ENCODE measurements around the gene NCF2.
A peak's percentile ranks its signal among the peaks of the same experiment; 100 is the strongest.

NCF2 gene

GRCh38 chr1:183562701-183563100, 27.6 kb downstream of the NCF2 start:
- intact Hi-C loops (cut with DNase I), result no loop called here
- DNase-seq, result no peak

GRCh38 chr1:183559061-183559460, 31.2 kb downstream of the NCF2 start:
- DNase-seq, result no peak
- intact Hi-C loops (cut with DNase I), result no loop called here

GRCh38 chr1:183554577-183554976, 35.7 kb downstream of the NCF2 start:
- no peak for DNase-seq
- intact Hi-C loops (cut with DNase I), result loop anchor here (5.0 kb wide), 1 partner anchor 68 kb away; no protein-coding TSS in a partner anchor

DNA sequence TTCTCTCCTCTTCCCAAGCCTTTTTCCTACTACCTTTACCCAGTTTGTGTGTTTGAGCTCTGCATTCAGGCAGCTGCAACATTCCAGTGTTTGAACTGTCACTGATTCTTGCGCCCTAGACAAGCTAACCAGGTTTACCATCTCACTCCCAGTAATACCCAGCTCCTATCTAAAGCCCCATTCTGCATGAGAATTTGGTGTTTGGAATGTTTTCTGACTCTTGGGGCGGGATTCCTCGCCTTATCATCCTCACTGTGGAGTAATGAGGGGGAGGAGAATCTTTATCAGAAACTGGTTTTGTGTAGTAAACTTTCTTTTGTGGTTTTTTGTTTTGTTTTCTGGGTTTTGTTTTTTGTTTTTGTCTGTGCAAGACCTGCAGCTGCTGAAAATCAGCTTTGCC, 36.5 kb downstream of the NCF2 start:
- DNase-seq, result no peak
- intact Hi-C loops (cut with DNase I), result loop anchor here (5.0 kb wide), 1 partner anchor 69 kb away; no protein-coding TSS in a partner anchor

DNA sequence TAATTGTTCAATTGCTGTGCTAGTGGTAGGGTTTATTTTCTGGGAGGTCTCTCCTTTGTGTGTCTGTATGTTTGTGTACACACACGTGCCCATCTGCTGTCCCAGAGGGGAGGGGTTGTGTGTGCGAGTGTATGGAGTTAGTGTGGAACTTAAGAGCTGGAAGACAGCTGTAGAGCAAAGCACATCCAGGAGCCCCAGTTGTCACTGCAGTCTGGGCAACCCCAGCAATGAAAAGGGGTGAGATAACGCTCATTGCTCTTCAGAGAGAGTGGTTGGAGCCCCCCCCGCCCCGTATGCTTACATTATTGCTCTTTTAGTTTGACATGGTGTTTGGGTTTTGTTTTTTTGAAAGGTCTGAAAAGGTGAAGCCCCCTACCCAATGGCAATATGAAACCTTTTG, 36.9 kb downstream of the NCF2 start:
- DNase-seq, result no peak
- intact Hi-C loops (cut with DNase I), result loop anchor here (5.0 kb wide), 1 partner anchor 69 kb away; no protein-coding TSS in a partner anchor

DNA sequence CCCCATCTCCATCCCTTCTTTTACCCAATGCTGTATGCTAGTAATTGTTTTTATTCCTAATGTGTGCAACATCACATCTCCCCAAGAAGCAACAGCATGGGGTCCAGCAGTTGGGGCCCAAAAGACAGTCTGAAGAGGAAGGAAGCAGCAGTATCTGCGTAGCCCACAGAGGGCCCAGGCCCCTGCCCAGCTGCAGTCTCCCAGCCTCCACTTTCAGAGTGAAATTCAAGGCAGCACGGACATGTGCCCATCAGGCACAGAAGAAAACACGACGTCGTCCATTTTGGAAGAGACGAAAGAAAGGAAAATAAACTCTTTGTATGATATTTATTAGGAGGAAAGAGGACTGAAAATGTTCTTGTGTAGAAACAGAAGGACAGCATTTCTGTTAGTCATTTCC, 37.4 kb downstream of the NCF2 start:
- intact Hi-C loops (cut with DNase I), result loop anchor here (5.0 kb wide), 1 partner anchor 69 kb away; no protein-coding TSS in a partner anchor
- DNase-seq, result no peak

GRCh38 chr1:183552441-183552840, 37.8 kb downstream of the NCF2 start:
- intact Hi-C loops (cut with DNase I), result loop anchor here (5.0 kb wide), 1 partner anchor 70 kb away; no protein-coding TSS in a partner anchor

GRCh38 chr1:183551924-183552323, 38.3 kb downstream of the NCF2 start:
- intact Hi-C loops (cut with DNase I), result loop anchor here (5.0 kb wide), 1 partner anchor 70 kb away; no protein-coding TSS in a partner anchor

More at GRCh38 chr1:183552441-183552840, 37.8 kb downstream of the NCF2 start:
- no peak for DNase-seq

DNA sequence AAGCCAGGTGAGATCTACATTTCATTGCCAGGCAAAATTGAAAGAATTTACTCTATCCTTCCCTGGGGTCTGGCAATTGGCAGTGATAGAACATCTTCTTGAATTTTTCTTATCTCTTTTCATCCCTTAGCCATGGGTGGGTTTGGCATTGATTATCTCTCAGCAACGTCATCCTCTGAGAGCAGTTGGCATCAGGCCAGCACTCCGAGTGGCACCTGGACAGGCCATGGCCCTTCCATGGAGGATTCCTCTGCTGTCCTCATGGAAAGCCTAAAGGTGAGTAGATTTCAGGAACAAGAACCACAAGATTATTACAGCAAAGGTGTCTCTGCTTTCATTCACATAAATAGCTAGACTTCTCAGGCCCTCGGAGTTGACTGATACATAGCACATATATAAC, 39.3 kb downstream of the NCF2 start:
- DNase-seq, result no peak
- intact Hi-C loops (cut with DNase I), result loop anchor here (5.0 kb wide), 1 partner anchor 71 kb away; no protein-coding TSS in a partner anchor

More at GRCh38 chr1:183551924-183552323, 38.3 kb downstream of the NCF2 start:
- DNase-seq, result no peak

GRCh38 chr1:183548116-183548515, 42.1 kb downstream of the NCF2 start:
- no peak for DNase-seq
- intact Hi-C loops (cut with DNase I), result no loop called here

- intact Hi-C loops (cut with DNase I), result no loop called here
- DNase-seq, result no peak
These were observed 43.8 kb downstream of the NCF2 start for GRCh38 chr1:183546427-183546826.

- no peak for DNase-seq
- intact Hi-C loops (cut with DNase I), result no loop called here
These were observed 45.5 kb downstream of the NCF2 start for GRCh38 chr1:183544598-183545297.

DNA sequence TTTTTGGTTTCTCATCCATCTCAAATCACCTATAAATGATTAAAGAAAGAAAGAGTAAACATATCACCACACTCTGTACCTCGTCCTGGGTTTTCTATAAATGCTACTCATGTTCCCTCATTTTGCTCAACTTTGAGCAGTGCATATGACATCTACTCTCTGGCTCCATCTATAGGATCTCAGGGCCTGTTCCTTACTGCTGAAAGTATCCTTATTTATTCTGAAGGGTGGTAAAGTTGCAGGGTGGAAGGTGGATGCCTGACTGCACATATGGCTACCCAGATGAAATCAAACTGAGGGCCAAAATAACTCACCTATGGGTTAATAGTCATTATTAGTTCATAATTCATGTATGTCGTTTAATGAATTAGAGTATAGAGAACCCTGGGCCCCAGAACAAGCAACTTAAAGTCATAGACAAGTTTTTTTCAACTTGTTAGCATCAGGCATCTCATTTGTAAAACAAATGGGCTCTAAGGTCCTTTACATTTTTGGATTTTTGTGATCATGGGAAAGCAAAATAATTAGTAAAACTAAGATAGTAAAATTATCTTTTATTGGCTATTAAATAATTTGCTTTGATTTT, 46.5 kb downstream of the NCF2 start:
- no peak for DNase-seq
- intact Hi-C loops (cut with DNase I), result loop anchor here (2.0 kb wide), 1 partner anchor 73 kb away; no protein-coding TSS in a partner anchor

GRCh38 chr1:183537405-183537804, 52.9 kb downstream of the NCF2 start:
- no peak for DNase-seq
- intact Hi-C loops (cut with DNase I), result no loop called here

- intact Hi-C loops (cut with DNase I), result no loop called here
- DNase-seq, result no peak
These were observed 56.6 kb downstream of the NCF2 start for GRCh38 chr1:183533617-183534174.

- intact Hi-C loops (cut with DNase I), result no loop called here
- DNase-seq, result no peak
These were observed 61.7 kb downstream of the NCF2 start for GRCh38 chr1:183528577-183528976.

GRCh38 chr1:183522104-183522503, 68.2 kb downstream of the NCF2 start:
- DNase-seq, result no peak

GRCh38 chr1:183520379-183520778, 69.9 kb downstream of the NCF2 start:
- peak in 1 of 10 donors; percentile 67 for DNase-seq
- intact Hi-C loops (cut with DNase I), result no loop called here

More at GRCh38 chr1:183522104-183522503, 68.2 kb downstream of the NCF2 start:
- intact Hi-C loops (cut with DNase I), result no loop called here

GRCh38 chr1:183517401-183517800, 72.9 kb downstream of the NCF2 start:
- intact Hi-C loops (cut with DNase I), result no loop called here
- DNase-seq, result no peak

DNA sequence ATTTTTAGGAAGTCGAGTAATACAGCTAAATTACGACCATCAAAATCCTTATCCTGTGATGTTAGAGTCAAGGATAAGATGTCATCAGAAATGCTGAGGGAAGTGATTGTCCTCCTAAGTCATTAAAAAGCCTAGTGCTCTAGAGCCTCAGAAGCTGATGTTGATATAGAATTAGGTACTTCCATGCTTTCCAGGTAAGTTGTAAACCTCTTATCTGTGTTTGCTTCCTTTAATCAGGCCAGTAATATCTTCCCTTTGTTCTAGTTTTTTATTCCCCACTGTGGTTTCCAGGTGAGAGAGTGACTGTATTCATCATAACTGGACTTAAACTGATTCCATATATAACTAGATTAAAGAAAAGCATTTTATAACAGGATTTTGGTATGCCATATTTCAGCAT, 73.5 kb downstream of the NCF2 start:
- DNase-seq, result no peak
- intact Hi-C loops (cut with DNase I), result no loop called here

DNA sequence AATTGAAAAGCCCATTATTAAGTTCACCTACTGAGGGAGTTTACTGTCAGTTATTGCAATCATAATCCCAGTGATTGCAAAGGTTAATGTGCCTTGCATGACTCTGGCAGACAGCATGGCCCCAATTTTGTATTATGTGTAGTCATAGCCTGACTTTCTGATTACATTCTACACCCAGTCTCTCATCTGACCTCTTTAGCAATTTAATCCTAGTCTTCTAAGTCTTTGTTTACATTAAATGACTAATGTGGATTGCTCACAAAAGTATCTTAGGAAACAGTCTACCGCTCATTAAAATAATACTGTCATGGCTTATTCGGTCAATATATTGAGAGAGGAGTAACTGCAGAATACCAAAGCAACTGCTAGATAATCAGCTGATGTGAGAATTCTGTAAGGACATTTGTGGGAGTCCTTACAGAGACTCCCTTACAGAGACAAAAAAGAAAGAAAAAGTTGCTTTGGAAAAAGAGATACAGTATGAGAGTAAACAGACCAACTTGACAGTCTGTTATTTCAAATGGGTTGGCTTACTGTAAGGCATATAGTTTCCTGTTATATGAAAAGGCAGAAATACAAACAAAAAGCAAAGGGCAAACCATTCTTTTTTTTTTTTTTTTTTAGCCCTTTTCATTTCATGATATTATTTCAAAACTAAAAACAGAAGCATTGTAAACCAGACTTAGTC, 75.1 kb downstream of the NCF2 start:
- intact Hi-C loops (cut with DNase I), result no loop called here
- DNase-seq, result no peak

Measured in posterior cingulate gyrus (tissue), 11 donors.